Hypothalamus (tissue), 51 donors: ENCODE data around the gene RAB19.

Experiments used
- DNase-seq, 51 donors: peaks; one replicate each; lab custom pipeline; 2025; lab: John Stamatoyannopoulos, UW

RAB19 gene

GRCh38 chr7:140403878-140404564 is at the start of gene RAB19:
RAB19 (plus strand) TSS chr7:140404058; CDS start chr7:140407647, 3,589 bp downstream.
- no peak for DNase-seq

GRCh38 chr7:140358024-140358411 is 45.8 kb upstream of the RAB19 start:
- no peak for DNase-seq

GRCh38 chr7:140358412-140359051 is 45.3 kb upstream of the RAB19 start:
- peak in 2 of 51 donors; percentile 4 to 7 for DNase-seq

GRCh38 chr7:140360697-140361229 is 43.1 kb upstream of the RAB19 start:
- no peak for DNase-seq

GRCh38 chr7:140364819-140365218 is 39.0 kb upstream of the RAB19 start:
- DNase-seq, result no peak

GRCh38 chr7:140367528-140367927 is 36.3 kb upstream of the RAB19 start:
- no peak for DNase-seq

- no peak for DNase-seq
Measured at GRCh38 chr7:140369294-140369693, 34.6 kb upstream of the RAB19 start.

GRCh38 chr7:140375323-140375722 is 28.5 kb upstream of the RAB19 start:
- no peak for DNase-seq

- DNase-seq, result no peak
Measured at GRCh38 chr7:140375892-140376730, 27.7 kb upstream of the RAB19 start.

- no peak for DNase-seq
Measured at GRCh38 chr7:140383954-140384713, 19.7 kb upstream of the RAB19 start.

- no peak for DNase-seq
Measured at GRCh38 chr7:140384894-140385545, 18.8 kb upstream of the RAB19 start.

GRCh38 chr7:140389445-140389844 is 14.4 kb upstream of the RAB19 start:
- DNase-seq, result no peak

GRCh38 chr7:140390034-140390433 is 13.8 kb upstream of the RAB19 start:
- DNase-seq, result no peak

- peak in 1 of 51 donors; percentile 4 for DNase-seq
Measured at GRCh38 chr7:140390466-140391190, 13.2 kb upstream of the RAB19 start.

- no peak for DNase-seq
Measured at GRCh38 chr7:140391634-140392033, 12.2 kb upstream of the RAB19 start.

GRCh38 chr7:140393756-140394306 is 10.0 kb upstream of the RAB19 start:
- no peak for DNase-seq

- DNase-seq, result peak; percentile 7 to 91 (median 70)
Measured at GRCh38 chr7:140397784-140398750, 5.8 kb upstream of the RAB19 start, which contains the start of gene SLC37A3. SLC37A3 (minus strand) TSS chr7:140398530; CDS start chr7:140382526, 16,004 bp downstream.

- no peak for DNase-seq
Measured at GRCh38 chr7:140398821-140399220, 5.0 kb upstream of the RAB19 start.
